HepG2 (cell line): Measurements from ENCODE around the gene IQSEC1. TPM values are rescaled to one million over a fixed set of nuclear protein-coding genes. Genes with fewer than 3 reads are reported as not detected.

Experiments used
- ATAC-seq: fragments of 200-7000 bp; cut with Tn5 transposase; 3 replicates; pipeline ENCODE4 v1.9.1; 2020; ENCODE audit warnings: mild to moderate bottlenecking, moderate library complexity
- BruUV-seq: library from RNA; stranded (reverse); fragments of 400-500 nt; replicated peaks from 2 replicates; lab custom pipeline; 2021; lab: Mats Ljungman, UMichigan
- CTCF ChIA-PET: fragments of 300-600 bp; formaldehyde crosslinking; extraction: SDS; loops from one replicate; lab custom pipeline; 2021; ENCODE audit warnings: low total read pairs, inconsistent platforms, low intra/inter-chr PET ratio; lab: Yijun Ruan, JAX
- POLR2A ChIA-PET: fragments of 350-600 bp; sonication (Branson Sonifier 250); formaldehyde crosslinking; loops from one replicate; lab custom pipeline; 2020; ENCODE audit warnings: antibody characterized with exemption, inconsistent platforms; lab: Yijun Ruan, JAX
- DNase-seq: peaks from one replicate; pipeline ENCODE4 v3.0.0-alpha.2; 2015; ENCODE audit warnings: low spot score
- FAIRE-seq: peaks from 3 replicates; lab custom pipeline; 2011; peaks lifted over from hg19 to GRCh38; lab: Jason Lieb, UNC
- H2AFZ ChIP-seq: one replicate; pipeline ENCODE4 v1.6.1; 2011; ENCODE audit warnings: low read length, inconsistent platforms
- H3K27ac ChIP-seq: fragments of 300-600 bp; 3 replicates; pipeline ENCODE4 v1.8.0; 2011; ENCODE audit warnings: mixed run types, mild to moderate bottlenecking, mixed read lengths, low read length, inconsistent platforms; ENCODE audit not compliant: insufficient read depth; ENCODE audit errors: extremely low read length
- H3K27me3 ChIP-seq, 2 experiments: fragments of 200-600 bp in 1 of 2; 2 replicates in 1 of 2; 3 replicates in 1 of 2; pipeline versions ENCODE4 v1.6.0 to v1.8.0; 2011; ENCODE audit warnings: low read length in 2 of 2, mild to moderate bottlenecking in 2 of 2, moderate library complexity in 2 of 2, inconsistent platforms in 1 of 2; ENCODE audit not compliant: insufficient read depth in 2 of 2, control insufficient read depth in 1 of 2
- H3K36me3 ChIP-seq, 2 experiments: fragments of 200-600 bp in 1 of 2; replicated peaks in 1 of 2; 2 replicates in 1 of 2; 3 replicates in 1 of 2; pipeline versions ENCODE4 v1.5.1 to v1.8.0; 2011; ENCODE audit warnings: low read length in 2 of 2, inconsistent platforms in 1 of 2; ENCODE audit not compliant: insufficient read depth in 2 of 2, control insufficient read depth in 1 of 2
- H3K4me1 ChIP-seq: 2 replicates; pipeline ENCODE4 v1.5.1; 2012; ENCODE audit warnings: low read length, inconsistent platforms; ENCODE audit not compliant: insufficient read depth
- H3K4me2 ChIP-seq: 2 replicates; pipeline ENCODE4 v1.6.0; 2011; ENCODE audit warnings: low read depth, low read length, inconsistent platforms
- H3K4me3 ChIP-seq, 3 experiments: fragments of 200-600 bp in 1 of 3; sonication (generic), shearing (Covaris generic) in 1 of 3; replicated peaks in 1 of 3; 2 replicates each; pipeline ENCODE4 v1.5.1; 2011 to 2016; ENCODE audit warnings: low read length in 3 of 3, inconsistent platforms in 2 of 3, low read depth in 2 of 3, mild to moderate bottlenecking in 2 of 3, control low read depth in 1 of 3, mixed read lengths in 1 of 3; ENCODE audit not compliant: insufficient read depth in 1 of 3
- H3K79me2 ChIP-seq: one replicate; pipeline ENCODE4 v1.6.1; 2011; ENCODE audit warnings: low read length, inconsistent platforms; ENCODE audit not compliant: insufficient read depth
- H3K9ac ChIP-seq: 2 replicates; pipeline ENCODE4 v1.6.0; 2011; ENCODE audit warnings: mild to moderate bottlenecking, low read depth, low read length, inconsistent platforms; ENCODE audit not compliant: insufficient read depth
- H3K9me3 ChIP-seq: 2 replicates; pipeline ENCODE4 v1.5.1; 2012; ENCODE audit warnings: mild to moderate bottlenecking, low read length
- H4K20me1 ChIP-seq: 2 replicates; pipeline ENCODE4 v1.6.0; 2011; ENCODE audit warnings: inconsistent platforms, mild to moderate bottlenecking, low read length, moderate library complexity; ENCODE audit not compliant: insufficient read depth
- ATRX ChIP-seq: sonication (generic); formaldehyde crosslinking; IDR thresholded peaks from 2 replicates; pipeline ENCODE4 v1.4.0; 2020; ENCODE audit warnings: missing genetic modification reagents, borderline replicate concordance
- FOXK2 ChIP-seq: fragments of 450-650 bp; IDR thresholded peaks from 2 replicates; pipeline ENCODE4 v1.6.1; 2016
- HNRNPH1 ChIP-seq: fragments of 200-400 bp; formaldehyde crosslinking; optimal IDR thresholded peaks from 2 replicates; pipeline ENCODE3; 2017; ENCODE audit warnings: mild to moderate bottlenecking, low read depth, low read length
- HNRNPL ChIP-seq: fragments of 200-400 bp; formaldehyde crosslinking; IDR thresholded peaks from 2 replicates; pipeline ENCODE4 v1.6.1; 2017; ENCODE audit warnings: mild to moderate bottlenecking, low read depth, low read length
- NR2F2 ChIP-seq: IDR thresholded peaks from 2 replicates; pipeline ENCODE4 v1.6.1; 2012; ENCODE audit warnings: low read depth, inconsistent platforms, borderline replicate concordance
- RNF219 ChIP-seq: sonication (generic); formaldehyde crosslinking; IDR thresholded peaks from 2 replicates; pipeline ENCODE4 v1.5.0; 2020; ENCODE audit warnings: mild to moderate bottlenecking, missing genetic modification reagents
- RORA ChIP-seq: sonication (generic); formaldehyde crosslinking; IDR thresholded peaks from 2 replicates; pipeline ENCODE4 v1.5.0; 2020; ENCODE audit warnings: mild to moderate bottlenecking, missing genetic modification reagents, moderate library complexity
- TERF1 ChIP-seq: sonication (generic); formaldehyde crosslinking; IDR thresholded peaks from 2 replicates; pipeline ENCODE4 v1.8.0; 2022; ENCODE audit warnings: mild to moderate bottlenecking, missing genetic modification reagents, moderate library complexity
- TOE1 ChIP-seq: sonication (generic); formaldehyde crosslinking; IDR thresholded peaks from 2 replicates; pipeline ENCODE4 v1.4.0; 2020; ENCODE audit warnings: mild to moderate bottlenecking, missing genetic modification reagents
- ZBTB20 ChIP-seq: sonication (generic); formaldehyde crosslinking; IDR thresholded peaks from 2 replicates; pipeline ENCODE4 v1.8.1; 2023; ENCODE audit warnings: missing genetic modification reagents, low read depth, mild to moderate bottlenecking, borderline replicate concordance
- ZEB1 ChIP-seq: IDR thresholded peaks from 2 replicates; pipeline ENCODE4 v1.6.1; 2012; ENCODE audit warnings: mild to moderate bottlenecking, low read depth, inconsistent platforms; ENCODE audit not compliant: insufficient replicate concordance
- ZFX ChIP-seq: sonication (generic); formaldehyde crosslinking; IDR thresholded peaks from 2 replicates; pipeline ENCODE4 v1.4.0; 2020; ENCODE audit warnings: mild to moderate bottlenecking, low read depth, missing genetic modification reagents, moderate library complexity
- ZMYM3 ChIP-seq: sonication (generic); formaldehyde crosslinking; IDR thresholded peaks from 2 replicates; pipeline ENCODE4 v1.5.1; 2020; ENCODE audit warnings: mild to moderate bottlenecking, missing genetic modification reagents
- ZNF207 ChIP-seq: fragments of 450-650 bp; IDR thresholded peaks from 2 replicates; pipeline ENCODE4 v1.6.1; 2016; ENCODE audit warnings: antibody characterized with exemption, borderline replicate concordance
- ZNF3 ChIP-seq: IDR thresholded peaks from 2 replicates; pipeline ENCODE4 v1.7.0; 2017; ENCODE audit warnings: inconsistent platforms
- ZNF629 ChIP-seq: sonication (generic); formaldehyde crosslinking; conservative IDR thresholded peaks from 2 replicates; pipeline ENCODE4 v1.5.0; 2020; ENCODE audit warnings: missing genetic modification reagents
- ZNF768 ChIP-seq: sonication (generic); formaldehyde crosslinking; IDR thresholded peaks from 2 replicates; pipeline ENCODE4 v1.4.0; 2020; ENCODE audit warnings: missing genetic modification reagents
- ZSCAN25 ChIP-seq: sonication (generic); formaldehyde crosslinking; IDR thresholded peaks from 2 replicates; pipeline ENCODE4 v1.8.0; 2022; ENCODE audit warnings: mild to moderate bottlenecking, missing genetic modification reagents
- whole genome bisulfite sequencing: methylation state at CpG from one replicate; pipeline ENCODE4 v1.1.6; 2017; ENCODE audit warnings: low lambda C conversion rate; 5-methylcytosine and 5-hydroxymethylcytosine counted together
- in situ Hi-C: cut with HindIII; loops from 2 replicates; pipeline ENCODE4 v1.10.0; 2017; ENCODE audit warnings: low pct_unique_long_range_greater_than_20kb; ENCODE audit not compliant: extremely low pct_ligation_motif_present
- intact Hi-C: fragments of 100-400 bp; cut with micrococcal nuclease; formaldehyde crosslinking; loops from one replicate; pipeline ENCODE4 v1.10.0; 2022; ENCODE audit not compliant: unreplicated experiment
- polyA plus RNA-seq, 8 experiments: library from polyadenylated mRNA; depleted of rRNA in 3 of 8; stranded (reverse) in 7 of 8; unstranded in 1 of 8; fragments of >200 nt; fragmentation: Illumina TruSeq in 4 of 8; extraction: Trizol in 4 of 8; gene quantifications; 2 replicates each; pipeline versions ENCODE4 v1.2.1 to v1.2.3, GENCODE V29; 2011 to 2016; ENCODE audit warnings: low read depth in 4 of 8, missing spikeins in 1 of 8, mixed read lengths in 1 of 8; ENCODE audit not compliant: insufficient read depth in 1 of 8
- total RNA-seq, 5 experiments: library from RNA; depleted of rRNA; stranded (reverse); fragments of >200 nt; fragmentation: Illumina TruSeq; extraction: Trizol; gene quantifications; 2 replicates each; pipeline ENCODE4 v1.2.3, GENCODE V29; 2016; ENCODE audit warnings: low read depth in 1 of 5

The IQSEC1 gene
- total and polyA plus RNA-seq, 2 of the 13 experiments (the other 11 are each of a cell fraction or from before 2014, with no cell fraction given) = 17.4 to 20.2 TPM

- CTCF ChIA-PET = no interaction called here
- Histone ChIP-seq H3K9ac (no peak overlapping the region), H4K20me1 (peaks cover 22% of the 10 kb centered on the region; the same call in 1 of the 2 replicates), H3K27me3 (no peaks in the 10 kb centered on the region), H3K79me2 (no peaks in the 10 kb centered on the region), H3K9me3 (no peaks in the 10 kb centered on the region), H3K36me3 (no peaks in the 10 kb centered on the region), H3K4me3 (no peak overlapping the region), H3K4me1 (peaks cover 21% of the 10 kb centered on the region), H3K27ac (no peak overlapping the region), H2AFZ (no peak overlapping the region), H3K4me2 (no peak overlapping the region)
- TF ChIP-seq RNF219 (CRISPR knock-in tag) = no peak
- no peak for TF ChIP-seq ZNF3
- no peak for TF ChIP-seq TOE1
- TF ChIP-seq ZNF207 = no peak
- TF ChIP-seq RORA (CRISPR knock-in tag) = no peak
- no peak for TF ChIP-seq ZEB1
- 0 out of 2 replicates have a peak, but pooled peaks have one; percentile 9 for TF ChIP-seq ZFX
- TF ChIP-seq HNRNPH1 = no peak
- TF ChIP-seq ZNF768 (CRISPR knock-in tag) = peak; percentile 97
- peak; percentile 61 for TF ChIP-seq ZNF629 (CRISPR knock-in tag)
- no peak for TF ChIP-seq TERF1
- TF ChIP-seq ZBTB20 (CRISPR knock-in tag) = no peak
- peak; percentile 76; the same call in 1 of the 2 replicates for TF ChIP-seq HNRNPL
- TF ChIP-seq ZMYM3 = peak; percentile 33; the same call in 1 of the 2 replicates
- no peak for TF ChIP-seq ZSCAN25 (CRISPR knock-in tag)
- TF ChIP-seq NR2F2 = no peak
- TF ChIP-seq ATRX = no peak
- no peak for TF ChIP-seq FOXK2
- DNase-seq = no peak
- in situ Hi-C loops = no loop called here
- WGBS = 92% methylated on average over 21 of the region's 27 CpGs
- no peak for FAIRE-seq
- POLR2A ChIA-PET = no interaction called here
- BruUV-seq = no TSS peak
- no peak for ATAC-seq
- intact Hi-C loops = no loop called here
Observed at GRCh38 chr3:13113346-13114330, 40.4 kb upstream of the IQSEC1 start.
